ENCODE measurements around the gene LLCFC1.
A peak's percentile ranks its signal among the peaks of the same experiment; 100 is the strongest.

The LLCFC1 gene

GRCh38 chr7:142939226-142939910 lies at the start of gene LLCFC1:
Gene LLCFC1 (plus strand): TSS chr7:142939484. CDS start chr7:142939622, 138 bp downstream.
- no peak for DNase-seq

GRCh38 chr7:142889816-142890215 lies 49.5 kb upstream of the LLCFC1 start:
- DNase-seq: no peak

- no peak for DNase-seq
Measured at GRCh38 chr7:142890874-142891485, 48.3 kb upstream of the LLCFC1 start.

- no peak for DNase-seq
Measured at GRCh38 chr7:142891490-142892082, 47.7 kb upstream of the LLCFC1 start.

GRCh38 chr7:142892951-142893350 lies 46.3 kb upstream of the LLCFC1 start:
- no peak for DNase-seq

- no peak for DNase-seq
Measured at GRCh38 chr7:142894112-142894984, 44.9 kb upstream of the LLCFC1 start.

- no peak for DNase-seq
Measured at GRCh38 chr7:142894985-142895593, 44.2 kb upstream of the LLCFC1 start.

GRCh38 chr7:142896151-142896550 lies 43.1 kb upstream of the LLCFC1 start:
- DNase-seq: no peak

- DNase-seq: no peak
Measured at GRCh38 chr7:142896741-142897379, 42.4 kb upstream of the LLCFC1 start.

GRCh38 chr7:142897691-142898090 lies 41.6 kb upstream of the LLCFC1 start:
- no peak for DNase-seq

- DNase-seq: peak; percentile 70
Measured at GRCh38 chr7:142898377-142899170, 40.7 kb upstream of the LLCFC1 start.

- DNase-seq: no peak
Measured at GRCh38 chr7:142899661-142900060, 39.6 kb upstream of the LLCFC1 start.

GRCh38 chr7:142901426-142902259 lies 37.6 kb upstream of the LLCFC1 start:
- no peak for DNase-seq

GRCh38 chr7:142904128-142904527 lies 35.2 kb upstream of the LLCFC1 start:
- DNase-seq: no peak

GRCh38 chr7:142905759-142906158 lies 33.5 kb upstream of the LLCFC1 start:
- no peak for DNase-seq

GRCh38 chr7:142906643-142907042 lies 32.6 kb upstream of the LLCFC1 start:
- DNase-seq: no peak

GRCh38 chr7:142908290-142908689 lies 31.0 kb upstream of the LLCFC1 start:
- no peak for DNase-seq

GRCh38 chr7:142908921-142909890 lies 30.1 kb upstream of the LLCFC1 start:
- DNase-seq: no peak

GRCh38 chr7:142910031-142910433 lies 29.3 kb upstream of the LLCFC1 start:
- DNase-seq: no peak

Measured in NCI-H345 (cell line).